NCI-H1930 (cell line): ENCODE measurements around the gene CDT1.
"Not testable (repeated sequence)": the region's sequence is repeated elsewhere in the genome, so short reads cannot be mapped to it uniquely, and the experiment has no call there.

ENCODE experiments used
- DNase-seq, 2 experiments: peaks; one replicate each; lab custom pipeline; 2025; lab: John Stamatoyannopoulos, UW

Gene CDT1

GRCh38 chr16:88768071-88768783 is 35.4 kb upstream of the CDT1 start:
- no peak for DNase-seq

- DNase-seq = no peak
Measured at GRCh38 chr16:88769617-88770460, 33.8 kb upstream of the CDT1 start.

- no peak for DNase-seq
Measured at GRCh38 chr16:88770461-88771293, 32.9 kb upstream of the CDT1 start.

- no peak for DNase-seq
Measured at GRCh38 chr16:88771294-88771772, 32.3 kb upstream of the CDT1 start.

- not testable (repeated sequence) for DNase-seq
Measured at GRCh38 chr16:88771781-88772180, 31.8 kb upstream of the CDT1 start.

- no peak for DNase-seq
Measured at GRCh38 chr16:88772871-88773811, 30.4 kb upstream of the CDT1 start.

GRCh38 chr16:88773812-88774291 is 29.7 kb upstream of the CDT1 start:
- no peak for DNase-seq

GRCh38 chr16:88774544-88775393 is 28.8 kb upstream of the CDT1 start:
- no peak for DNase-seq

- no peak for DNase-seq
Measured at GRCh38 chr16:88775825-88776224, 27.8 kb upstream of the CDT1 start.

GRCh38 chr16:88777471-88778270 is 25.9 kb upstream of the CDT1 start:
- DNase-seq = no peak

- DNase-seq = no peak
Measured at GRCh38 chr16:88778271-88778525, 25.4 kb upstream of the CDT1 start.

- DNase-seq = no peak
Measured at GRCh38 chr16:88778541-88779065, 25.0 kb upstream of the CDT1 start.

GRCh38 chr16:88779406-88780141 is 24.0 kb upstream of the CDT1 start:
- no peak for DNase-seq

- DNase-seq = no peak
Measured at GRCh38 chr16:88780142-88781062, 23.2 kb upstream of the CDT1 start.

GRCh38 chr16:88781140-88782077 is 22.2 kb upstream of the CDT1 start:
- no peak for DNase-seq
